HL-60 (cell line): Measurements from ENCODE around the gene DTWD2.

ENCODE experiments used
- DNase-seq, 2 experiments: peaks; one replicate each; pipeline ENCODE4 v3.0.0-alpha.2; 2010 to 2020; ENCODE audit warnings: low read depth in 1 of 2, low spot score in 1 of 2
- H3K27ac ChIP-seq: fragments of 250-450 bp; sonication (Bioruptor Pico); replicated peaks from 2 replicates; pipeline ENCODE4 v1.5.1; 2020; ENCODE audit warnings: mild to moderate bottlenecking, moderate library complexity
- H3K27me3 ChIP-seq: fragments of 250-450 bp; sonication (Bioruptor Pico); 2 replicates; pipeline ENCODE4 v1.5.1; 2021; ENCODE audit warnings: mild to moderate bottlenecking, moderate library complexity; ENCODE audit not compliant: insufficient read depth, poor library complexity, severe bottlenecking
- H3K4me3 ChIP-seq: replicated peaks from 2 replicates; pipeline ENCODE4 v1.5.1; 2011; ENCODE audit warnings: mild to moderate bottlenecking, control low read depth, low read length; ENCODE audit not compliant: insufficient read depth
- GABPA ChIP-seq: IDR thresholded peaks from 2 replicates; pipeline ENCODE4 v1.6.1; 2012; ENCODE audit warnings: low read depth
- POLR2AphosphoS5 ChIP-seq: IDR thresholded peaks from 2 replicates; pipeline ENCODE4 v1.6.1; 2012; ENCODE audit warnings: low read depth
- SPI1 ChIP-seq: IDR thresholded peaks from 2 replicates; pipeline ENCODE4 v1.6.1; 2012; ENCODE audit warnings: low read depth, mild to moderate bottlenecking, borderline replicate concordance
- TF ChIP-seq, protein P1 (sequence below): IDR thresholded peaks from one replicate; pipeline ENCODE4 v1.5.1; 2011; ENCODE audit warnings: low read length, control low read depth, inconsistent platforms; ENCODE audit not compliant: insufficient read depth
- TF ChIP-seq, protein P2 (sequence below): IDR thresholded peaks from 2 replicates; pipeline ENCODE4 v1.6.1; 2012; ENCODE audit warnings: low read depth; ENCODE audit not compliant: insufficient replicate concordance

Gene DTWD2

DNA sequence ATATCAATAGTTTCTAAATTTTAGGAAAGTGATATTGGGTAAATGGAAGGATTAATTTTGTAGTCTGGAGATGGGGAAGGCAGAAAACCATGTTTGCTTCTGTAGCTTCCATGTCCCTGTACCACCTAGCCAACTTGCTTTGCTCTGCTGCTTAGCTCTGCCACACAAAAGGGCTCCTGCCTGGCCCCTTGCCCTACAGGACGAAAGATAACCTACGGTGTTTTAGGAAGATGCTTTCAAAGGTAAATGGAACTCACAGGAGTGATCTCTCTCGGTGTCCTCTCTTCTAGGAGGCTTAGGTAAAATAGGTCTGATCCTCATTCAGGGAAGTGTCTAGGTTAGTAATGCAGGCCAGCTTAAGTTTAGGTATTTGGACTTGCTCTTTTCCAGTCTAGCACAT, 44.8 kb upstream of the DTWD2 start:
- H3K27ac ChIP-seq, result no peak overlapping the region

DNA sequence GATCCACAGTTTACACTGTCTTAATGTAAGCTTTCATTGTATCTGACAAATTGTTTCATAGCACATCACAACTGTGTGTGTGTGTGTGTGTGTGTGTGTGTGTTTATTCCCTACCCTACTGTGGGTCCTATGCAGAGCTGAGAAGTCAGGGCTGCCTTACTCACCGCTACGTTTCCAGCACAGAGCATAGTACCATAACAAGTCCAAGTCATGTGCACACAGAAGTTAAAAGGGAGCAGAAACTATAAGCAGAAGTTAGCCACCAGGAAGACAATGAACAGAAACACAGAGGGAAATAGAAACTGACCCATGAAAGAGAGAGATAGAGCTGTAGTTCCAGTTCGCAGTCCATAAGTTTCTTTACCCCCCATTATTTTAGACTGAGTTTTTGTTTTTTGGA, 44.3 kb upstream of the DTWD2 start:
- Histone ChIP-seq H3K27ac (no peak overlapping the region), H3K27me3 (no peaks in the 10 kb centered on the region), H3K4me3 (no peak overlapping the region)
- no peak for TF ChIP-seq SPI1
- DNase-seq, result no peak

More for the DNA sequence above, 44.8 kb upstream of the DTWD2 start:
- no peaks in the 10 kb centered on the region for H3K27me3 ChIP-seq
- TF ChIP-seq, protein P1, sequence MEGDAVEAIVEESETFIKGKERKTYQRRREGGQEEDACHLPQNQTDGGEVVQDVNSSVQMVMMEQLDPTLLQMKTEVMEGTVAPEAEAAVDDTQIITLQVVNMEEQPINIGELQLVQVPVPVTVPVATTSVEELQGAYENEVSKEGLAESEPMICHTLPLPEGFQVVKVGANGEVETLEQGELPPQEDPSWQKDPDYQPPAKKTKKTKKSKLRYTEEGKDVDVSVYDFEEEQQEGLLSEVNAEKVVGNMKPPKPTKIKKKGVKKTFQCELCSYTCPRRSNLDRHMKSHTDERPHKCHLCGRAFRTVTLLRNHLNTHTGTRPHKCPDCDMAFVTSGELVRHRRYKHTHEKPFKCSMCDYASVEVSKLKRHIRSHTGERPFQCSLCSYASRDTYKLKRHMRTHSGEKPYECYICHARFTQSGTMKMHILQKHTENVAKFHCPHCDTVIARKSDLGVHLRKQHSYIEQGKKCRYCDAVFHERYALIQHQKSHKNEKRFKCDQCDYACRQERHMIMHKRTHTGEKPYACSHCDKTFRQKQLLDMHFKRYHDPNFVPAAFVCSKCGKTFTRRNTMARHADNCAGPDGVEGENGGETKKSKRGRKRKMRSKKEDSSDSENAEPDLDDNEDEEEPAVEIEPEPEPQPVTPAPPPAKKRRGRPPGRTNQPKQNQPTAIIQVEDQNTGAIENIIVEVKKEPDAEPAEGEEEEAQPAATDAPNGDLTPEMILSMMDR, result no peak
- TF ChIP-seq, protein P2, sequence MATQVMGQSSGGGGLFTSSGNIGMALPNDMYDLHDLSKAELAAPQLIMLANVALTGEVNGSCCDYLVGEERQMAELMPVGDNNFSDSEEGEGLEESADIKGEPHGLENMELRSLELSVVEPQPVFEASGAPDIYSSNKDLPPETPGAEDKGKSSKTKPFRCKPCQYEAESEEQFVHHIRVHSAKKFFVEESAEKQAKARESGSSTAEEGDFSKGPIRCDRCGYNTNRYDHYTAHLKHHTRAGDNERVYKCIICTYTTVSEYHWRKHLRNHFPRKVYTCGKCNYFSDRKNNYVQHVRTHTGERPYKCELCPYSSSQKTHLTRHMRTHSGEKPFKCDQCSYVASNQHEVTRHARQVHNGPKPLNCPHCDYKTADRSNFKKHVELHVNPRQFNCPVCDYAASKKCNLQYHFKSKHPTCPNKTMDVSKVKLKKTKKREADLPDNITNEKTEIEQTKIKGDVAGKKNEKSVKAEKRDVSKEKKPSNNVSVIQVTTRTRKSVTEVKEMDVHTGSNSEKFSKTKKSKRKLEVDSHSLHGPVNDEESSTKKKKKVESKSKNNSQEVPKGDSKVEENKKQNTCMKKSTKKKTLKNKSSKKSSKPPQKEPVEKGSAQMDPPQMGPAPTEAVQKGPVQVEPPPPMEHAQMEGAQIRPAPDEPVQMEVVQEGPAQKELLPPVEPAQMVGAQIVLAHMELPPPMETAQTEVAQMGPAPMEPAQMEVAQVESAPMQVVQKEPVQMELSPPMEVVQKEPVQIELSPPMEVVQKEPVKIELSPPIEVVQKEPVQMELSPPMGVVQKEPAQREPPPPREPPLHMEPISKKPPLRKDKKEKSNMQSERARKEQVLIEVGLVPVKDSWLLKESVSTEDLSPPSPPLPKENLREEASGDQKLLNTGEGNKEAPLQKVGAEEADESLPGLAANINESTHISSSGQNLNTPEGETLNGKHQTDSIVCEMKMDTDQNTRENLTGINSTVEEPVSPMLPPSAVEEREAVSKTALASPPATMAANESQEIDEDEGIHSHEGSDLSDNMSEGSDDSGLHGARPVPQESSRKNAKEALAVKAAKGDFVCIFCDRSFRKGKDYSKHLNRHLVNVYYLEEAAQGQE, result no peak
- TF ChIP-seq SPI1 (no peak), GABPA (no peak)
- DNase-seq, result no peak
- no peak overlapping the region for H3K4me3 ChIP-seq

DNA sequence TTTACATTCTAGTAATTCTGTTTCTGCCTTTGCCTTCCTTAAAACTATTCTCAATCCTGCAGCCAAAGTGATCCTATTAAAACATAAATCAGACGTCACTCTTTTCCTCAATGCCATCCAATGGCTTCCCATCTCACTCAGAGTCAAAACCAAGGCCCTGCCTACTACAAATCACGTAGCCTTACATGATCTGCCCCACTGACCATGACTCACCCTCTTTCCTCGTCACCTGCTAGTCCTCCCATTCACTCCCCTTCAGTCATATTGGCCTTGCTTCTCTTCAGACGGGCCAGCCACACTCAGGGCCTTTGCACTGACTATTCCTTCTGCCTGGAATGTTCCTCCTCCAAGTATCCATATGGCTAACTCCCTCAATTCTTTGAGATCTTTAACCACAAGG, 43.6 kb upstream of the DTWD2 start:
- no peak overlapping the region for H3K27ac ChIP-seq
- no peaks in the 10 kb centered on the region for H3K27me3 ChIP-seq
- TF ChIP-seq GABPA, result no peak
- TF ChIP-seq SPI1, result no peak
- TF ChIP-seq POLR2AphosphoS5, result no peak
- TF ChIP-seq, protein P2, result no peak
- TF ChIP-seq, protein P1, result no peak
- no peak for DNase-seq
- no peak overlapping the region for H3K4me3 ChIP-seq

DNA sequence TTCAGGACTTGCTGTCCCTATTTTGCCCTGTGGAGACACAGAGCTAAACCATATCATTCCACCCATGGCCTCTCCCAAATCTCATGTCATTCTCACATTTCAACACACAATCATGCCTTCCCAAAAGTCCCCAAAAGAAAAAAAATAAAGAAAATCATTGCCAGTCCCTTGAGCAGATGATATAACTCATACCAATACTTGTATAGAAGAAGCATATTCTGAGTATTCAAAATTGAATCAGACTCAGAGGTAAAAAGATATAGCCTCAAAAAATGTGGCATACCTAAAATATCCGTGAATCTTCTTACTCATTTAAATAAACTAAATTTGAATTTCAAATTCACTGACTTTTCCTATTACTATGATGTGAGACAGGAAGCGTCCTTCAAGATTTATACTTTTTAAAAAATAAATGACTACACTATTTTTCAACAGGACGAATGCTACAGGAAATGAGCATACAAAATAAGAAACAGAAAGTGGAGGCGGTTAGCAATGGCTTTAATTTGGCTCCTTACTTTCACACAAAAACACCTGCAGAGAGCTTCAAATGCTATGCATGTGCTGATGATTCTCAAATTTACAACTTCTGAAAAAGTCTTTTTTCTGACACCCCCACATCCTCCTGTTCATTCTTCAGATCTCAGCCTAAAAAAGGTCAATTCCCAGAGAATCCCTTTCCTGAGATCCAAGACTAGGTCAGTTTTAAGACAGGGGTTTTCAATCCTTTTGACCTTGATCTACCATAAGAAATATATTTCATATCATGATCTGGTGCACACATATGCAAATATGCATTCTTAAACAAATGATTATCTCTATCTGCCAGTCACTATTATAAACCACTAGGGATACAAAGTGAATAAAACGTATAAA, 42.9 kb upstream of the DTWD2 start:
- Histone ChIP-seq H3K4me3 (no peak overlapping the region), H3K27me3 (no peaks in the 10 kb centered on the region), H3K27ac (no peak overlapping the region)
- TF ChIP-seq, protein P2, result no peak
- TF ChIP-seq GABPA (no peak), SPI1 (no peak), POLR2AphosphoS5 (no peak)
- TF ChIP-seq, protein P1, result no peak
- DNase-seq, result no peak
